ENCODE data around the gene FAM76B. TPM values are rescaled to one million over a fixed set of nuclear protein-coding genes. Genes with fewer than 3 reads are reported as not detected.

FAM76B gene
- 13.4 and 16.7 TPM in 2 replicates for total RNA-seq

GRCh38 chr11:95789506-95790122 is at the start of gene FAM76B:
TSS of gene FAM76B (minus strand) at chr11:95789782. CDS start at chr11:95789478, 304 bp downstream.

DNA sequence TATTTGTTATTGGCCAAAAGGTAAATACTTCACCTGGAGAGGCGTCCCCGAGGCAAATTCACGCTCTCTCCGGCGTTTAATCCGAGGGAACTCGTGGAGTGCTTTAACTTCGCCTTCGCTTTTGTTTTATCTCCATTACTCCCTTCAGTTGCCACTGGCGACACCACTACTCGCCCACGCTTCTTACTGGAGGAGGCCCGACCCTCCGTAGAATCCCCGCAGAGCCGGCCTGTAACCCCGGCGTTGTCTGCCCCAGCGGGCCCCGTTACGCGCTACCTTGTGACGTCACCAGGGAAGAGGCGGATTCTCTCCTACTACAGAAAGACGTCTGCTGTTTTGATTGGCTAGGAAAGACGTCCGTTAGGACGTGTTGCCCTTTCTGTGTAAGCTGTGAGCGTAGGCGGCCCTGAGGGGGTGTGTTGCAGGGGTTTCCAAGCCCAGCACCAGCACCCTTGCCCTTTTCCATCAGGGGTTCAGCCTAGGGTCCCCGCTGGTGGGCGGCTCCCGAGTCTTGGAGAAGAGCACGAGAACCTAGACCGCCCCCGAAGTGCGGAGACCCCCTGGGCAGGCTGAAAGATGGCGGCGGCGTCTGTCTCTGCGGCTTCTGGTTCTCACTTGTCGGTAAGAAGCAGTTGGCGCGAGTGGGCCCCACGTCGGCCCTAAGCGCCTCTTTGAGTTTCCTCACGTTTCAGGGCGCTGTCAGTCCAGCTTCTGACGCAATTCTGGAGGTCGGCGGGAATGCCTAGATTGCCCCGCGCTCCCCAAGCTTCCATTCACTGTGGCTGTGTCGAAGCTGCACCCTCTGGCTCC is 746 bp upstream of the FAM76B start, which contains the start of gene CEP57:
CEP57 (plus strand) TSS at position 376 of the 810 bp plus-strand sequence; CDS start at position 577, 201 bp downstream.

Other genes starting within 250 kb of the FAM76B start
- gene CEP57, start 716 bp upstream of the FAM76B start, total RNA-seq = 23.5 and 28.2 TPM in 2 replicates
- 45.1 and 48.8 TPM in 2 replicates for gene MTMR2, start 134.3 kb upstream of the FAM76B start, total RNA-seq

Data from mammary microvascular endothelial cell (primary cell).